Keratinocyte (primary cell): ENCODE results near the gene UBE2R2.

Source experiments
- EZH2 ChIP-seq: IDR thresholded peaks from one replicate; pipeline ENCODE4 v1.6.1; 2012; ENCODE audit warnings: inconsistent platforms, mild to moderate bottlenecking, low read length, moderate library complexity
- TF ChIP-seq, protein P1 (sequence below), 3 experiments: IDR thresholded peaks in 1 of 3; conservative IDR thresholded peaks in 1 of 3; optimal IDR thresholded peaks in 1 of 3; 2 replicates in 2 of 3; 3 replicates in 1 of 3; pipeline versions ENCODE3 to v1.5.1; 2011; ENCODE audit warnings: low read length in 3 of 3, mild to moderate bottlenecking in 3 of 3, moderate library complexity in 2 of 3, control low read depth in 1 of 3, inconsistent platforms in 1 of 3; ENCODE audit not compliant: insufficient read depth in 2 of 3; ENCODE audit errors: extremely low read depth in 1 of 3

DNA sequence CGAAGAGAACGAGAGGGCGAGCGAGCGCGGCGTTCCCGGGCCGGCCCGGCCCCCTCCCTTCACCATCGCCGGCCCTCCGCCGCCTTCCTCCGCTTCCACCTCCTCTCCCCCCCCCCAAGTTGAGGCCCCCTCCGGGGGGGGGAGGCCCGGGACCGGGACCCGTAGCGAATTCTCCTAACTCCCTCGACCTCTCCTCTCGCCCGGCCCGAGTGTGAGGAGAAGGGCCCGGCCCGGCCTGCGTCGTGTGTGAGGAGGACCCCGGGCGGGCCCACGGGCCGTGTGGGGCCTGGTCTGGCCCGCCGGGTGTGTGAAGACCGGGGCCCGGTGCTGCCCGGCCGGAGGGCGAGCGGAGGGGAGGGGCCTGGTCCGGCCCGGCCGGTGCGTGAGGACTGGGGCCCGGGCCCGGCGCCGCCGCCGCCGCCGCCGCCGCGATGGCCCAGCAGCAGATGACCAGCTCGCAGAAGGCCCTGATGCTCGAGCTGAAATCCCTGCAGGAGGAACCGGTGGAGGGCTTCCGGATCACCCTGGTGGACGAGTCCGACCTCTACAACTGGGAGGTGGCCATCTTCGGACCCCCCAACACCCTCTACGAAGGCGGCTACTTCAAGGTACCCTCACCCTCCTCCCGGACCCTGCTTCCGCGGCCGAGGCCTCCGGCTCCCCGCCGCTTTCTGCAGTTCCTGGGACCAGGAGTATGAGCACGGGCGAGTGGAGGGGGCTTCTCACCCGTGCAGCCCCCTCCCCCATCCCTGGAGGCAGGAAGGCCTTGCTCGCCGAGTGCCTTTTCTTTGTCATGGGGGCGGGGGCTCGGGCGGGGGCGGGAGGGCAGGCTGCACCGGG is 587 bp downstream of the UBE2R2 start:
- TF ChIP-seq, protein P1, sequence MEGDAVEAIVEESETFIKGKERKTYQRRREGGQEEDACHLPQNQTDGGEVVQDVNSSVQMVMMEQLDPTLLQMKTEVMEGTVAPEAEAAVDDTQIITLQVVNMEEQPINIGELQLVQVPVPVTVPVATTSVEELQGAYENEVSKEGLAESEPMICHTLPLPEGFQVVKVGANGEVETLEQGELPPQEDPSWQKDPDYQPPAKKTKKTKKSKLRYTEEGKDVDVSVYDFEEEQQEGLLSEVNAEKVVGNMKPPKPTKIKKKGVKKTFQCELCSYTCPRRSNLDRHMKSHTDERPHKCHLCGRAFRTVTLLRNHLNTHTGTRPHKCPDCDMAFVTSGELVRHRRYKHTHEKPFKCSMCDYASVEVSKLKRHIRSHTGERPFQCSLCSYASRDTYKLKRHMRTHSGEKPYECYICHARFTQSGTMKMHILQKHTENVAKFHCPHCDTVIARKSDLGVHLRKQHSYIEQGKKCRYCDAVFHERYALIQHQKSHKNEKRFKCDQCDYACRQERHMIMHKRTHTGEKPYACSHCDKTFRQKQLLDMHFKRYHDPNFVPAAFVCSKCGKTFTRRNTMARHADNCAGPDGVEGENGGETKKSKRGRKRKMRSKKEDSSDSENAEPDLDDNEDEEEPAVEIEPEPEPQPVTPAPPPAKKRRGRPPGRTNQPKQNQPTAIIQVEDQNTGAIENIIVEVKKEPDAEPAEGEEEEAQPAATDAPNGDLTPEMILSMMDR (optimal IDR thresholded peaks at IDR 0.05 in 1 of 3, IDR thresholded peaks at IDR 0.05 in 1 of 3, conservative IDR thresholded peaks at IDR 0.05 in 1 of 3; ENCODE audit: extremely low read depth in 1 of 3, insufficient read depth in 2 of 3, low read length in 3 of 3): peak in 1 of 3 experiments; percentile 8
- no peak for TF ChIP-seq EZH2
